ENCODE data around the gene SF3B3. TPM values are rescaled to one million over a fixed set of nuclear protein-coding genes. Genes with fewer than 3 reads are reported as not detected.

Gene SF3B3
- total RNA-seq, 1 experiment from 2014 or later = 187 TPM

GRCh38 chr16:70572926-70573270, 49.3 kb downstream of the SF3B3 start:
- Histone ChIP-seq H3K4me2 (ENCODE audit: low read depth, low read length, poor library complexity, severe bottlenecking) (no peak overlapping the region), H3K9me2 (replicated peaks; ENCODE audit: insufficient read depth, low read length) (no peaks in the 10 kb centered on the region), H3K36me3 (ENCODE audit: insufficient read depth, low read length) (peaks cover 66% of the 10 kb centered on the region), H3K9ac (ENCODE audit: low read length) (no peak overlapping the region), H3K27ac (ENCODE audit: low read length) (no peak overlapping the region), H3K79me2 (ENCODE audit: low read length) (no peaks in the 10 kb centered on the region), H3K4me3 (ENCODE audit: low read length) (no peak overlapping the region), H4K20me1 (ENCODE audit: insufficient read depth, low read depth, low read length) (peaks cover 34% of the 10 kb centered on the region), H3K27me3 (ENCODE audit: low read length) (no peaks in the 10 kb centered on the region), H3K9me3 (ENCODE audit: low read length) (no peaks in the 10 kb centered on the region), H2AFZ (ENCODE audit: low read length) (no peak overlapping the region), H3K4me1 (ENCODE audit: low read length) (no peaks in the 10 kb centered on the region)
- DNase-seq = no peak

GRCh38 chr16:70573451-70574121, 50.0 kb downstream of the SF3B3 start:
- Histone ChIP-seq H3K9me2 (replicated peaks; ENCODE audit: insufficient read depth, low read length) (no peaks in the 10 kb centered on the region), H3K4me3 (ENCODE audit: low read length) (no peak overlapping the region), H4K20me1 (ENCODE audit: insufficient read depth, low read depth, low read length) (peaks cover 33% of the 10 kb centered on the region), H3K79me2 (ENCODE audit: low read length) (no peaks in the 10 kb centered on the region), H2AFZ (ENCODE audit: low read length) (no peak overlapping the region), H3K4me2 (ENCODE audit: low read depth, low read length, poor library complexity, severe bottlenecking) (no peak overlapping the region), H3K27ac (ENCODE audit: low read length) (no peak overlapping the region), H3K9me3 (ENCODE audit: low read length) (no peaks in the 10 kb centered on the region), H3K27me3 (ENCODE audit: low read length) (no peaks in the 10 kb centered on the region), H3K36me3 (ENCODE audit: insufficient read depth, low read length) (peaks cover 59% of the 10 kb centered on the region), H3K4me1 (ENCODE audit: low read length) (no peaks in the 10 kb centered on the region), H3K9ac (ENCODE audit: low read length) (no peak overlapping the region)
- no peak for DNase-seq

GRCh38 chr16:70574595-70575271, 51.1 kb downstream of the SF3B3 start:
- no peak overlapping the region for H3K9ac ChIP-seq (ENCODE audit: low read length)
- no peaks in the 10 kb centered on the region for H3K79me2 ChIP-seq (ENCODE audit: low read length)
- no peak overlapping the region for H3K4me2 ChIP-seq (ENCODE audit: low read depth, low read length, poor library complexity, severe bottlenecking)
- no peaks in the 10 kb centered on the region for H3K4me1 ChIP-seq (ENCODE audit: low read length)
- no peak overlapping the region for H2AFZ ChIP-seq (ENCODE audit: low read length)
- H3K27me3 ChIP-seq (ENCODE audit: low read length) = no peaks in the 10 kb centered on the region
- H3K36me3 ChIP-seq (ENCODE audit: insufficient read depth, low read length) = peaks cover 47% of the 10 kb centered on the region
- no peak overlapping the region for H3K4me3 ChIP-seq (ENCODE audit: low read length)
- no peaks in the 10 kb centered on the region for H3K9me3 ChIP-seq (ENCODE audit: low read length)
- no peak overlapping the region for H3K27ac ChIP-seq (ENCODE audit: low read length)
- peaks cover 33% of the 10 kb centered on the region for H4K20me1 ChIP-seq (ENCODE audit: insufficient read depth, low read depth, low read length)
- DNase-seq = no peak
- H3K9me2 ChIP-seq (replicated peaks; ENCODE audit: insufficient read depth, low read length) = no peaks in the 10 kb centered on the region

GRCh38 chr16:70575376-70575775, 51.8 kb downstream of the SF3B3 start:
- H3K9ac ChIP-seq (ENCODE audit: low read length) = no peak overlapping the region
- H3K27ac ChIP-seq (ENCODE audit: low read length) = no peak overlapping the region
- H4K20me1 ChIP-seq (ENCODE audit: insufficient read depth, low read depth, low read length) = peaks cover 33% of the 10 kb centered on the region
- H3K9me2 ChIP-seq (replicated peaks; ENCODE audit: insufficient read depth, low read length) = no peaks in the 10 kb centered on the region
- H3K36me3 ChIP-seq (ENCODE audit: insufficient read depth, low read length) = peaks cover 43% of the 10 kb centered on the region
- H3K9me3 ChIP-seq (ENCODE audit: low read length) = no peaks in the 10 kb centered on the region
- DNase-seq = no peak
- no peaks in the 10 kb centered on the region for H3K4me1 ChIP-seq (ENCODE audit: low read length)
- H2AFZ ChIP-seq (ENCODE audit: low read length) = no peak overlapping the region
- H3K4me3 ChIP-seq (ENCODE audit: low read length) = no peak overlapping the region
- no peak overlapping the region for H3K4me2 ChIP-seq (ENCODE audit: low read depth, low read length, poor library complexity, severe bottlenecking)
- H3K27me3 ChIP-seq (ENCODE audit: low read length) = no peaks in the 10 kb centered on the region
- no peaks in the 10 kb centered on the region for H3K79me2 ChIP-seq (ENCODE audit: low read length)

- H3K27ac ChIP-seq (ENCODE audit: low read length) = no peak overlapping the region
- H3K36me3 ChIP-seq (ENCODE audit: insufficient read depth, low read length) = peaks cover 31% of the 10 kb centered on the region
- no peaks in the 10 kb centered on the region for H3K4me1 ChIP-seq (ENCODE audit: low read length)
- H3K9ac ChIP-seq (ENCODE audit: low read length) = no peak overlapping the region
- H3K79me2 ChIP-seq (ENCODE audit: low read length) = no peaks in the 10 kb centered on the region
- no peaks in the 10 kb centered on the region for H3K27me3 ChIP-seq (ENCODE audit: low read length)
- H3K9me2 ChIP-seq (replicated peaks; ENCODE audit: insufficient read depth, low read length) = no peaks in the 10 kb centered on the region
- H2AFZ ChIP-seq (ENCODE audit: low read length) = no peak overlapping the region
- no peak overlapping the region for H3K4me3 ChIP-seq (ENCODE audit: low read length)
- no peak overlapping the region for H3K4me2 ChIP-seq (ENCODE audit: low read depth, low read length, poor library complexity, severe bottlenecking)
- H4K20me1 ChIP-seq (ENCODE audit: insufficient read depth, low read depth, low read length) = peaks cover 27% of the 10 kb centered on the region
- peak; percentile 53 for DNase-seq
- H3K9me3 ChIP-seq (ENCODE audit: low read length) = no peaks in the 10 kb centered on the region
Observed at GRCh38 chr16:70576431-70577255, 53.0 kb downstream of the SF3B3 start.

GRCh38 chr16:70577256-70577698, 53.7 kb downstream of the SF3B3 start:
- H2AFZ ChIP-seq (ENCODE audit: low read length) = no peak overlapping the region
- no peaks in the 10 kb centered on the region for H3K4me1 ChIP-seq (ENCODE audit: low read length)
- H3K9me3 ChIP-seq (ENCODE audit: low read length) = no peaks in the 10 kb centered on the region
- H3K4me3 ChIP-seq (ENCODE audit: low read length) = no peak overlapping the region
- H3K79me2 ChIP-seq (ENCODE audit: low read length) = no peaks in the 10 kb centered on the region
- no peak overlapping the region for H3K4me2 ChIP-seq (ENCODE audit: low read depth, low read length, poor library complexity, severe bottlenecking)
- peaks cover 21% of the 10 kb centered on the region for H4K20me1 ChIP-seq (ENCODE audit: insufficient read depth, low read depth, low read length)
- H3K9me2 ChIP-seq (replicated peaks; ENCODE audit: insufficient read depth, low read length) = no peaks in the 10 kb centered on the region
- H3K27ac ChIP-seq (ENCODE audit: low read length) = no peak overlapping the region
- no peaks in the 10 kb centered on the region for H3K27me3 ChIP-seq (ENCODE audit: low read length)
- peaks cover 25% of the 10 kb centered on the region for H3K36me3 ChIP-seq (ENCODE audit: insufficient read depth, low read length)
- H3K9ac ChIP-seq (ENCODE audit: low read length) = no peak overlapping the region
- peak; percentile 45 for DNase-seq

GRCh38 chr16:70578035-70578434, 54.4 kb downstream of the SF3B3 start:
- H3K4me2 ChIP-seq (ENCODE audit: low read depth, low read length, poor library complexity, severe bottlenecking) = no peak overlapping the region
- no peak overlapping the region for H3K4me3 ChIP-seq (ENCODE audit: low read length)
- H3K4me1 ChIP-seq (ENCODE audit: low read length) = no peaks in the 10 kb centered on the region
- no peak overlapping the region for H2AFZ ChIP-seq (ENCODE audit: low read length)
- no peaks in the 10 kb centered on the region for H3K79me2 ChIP-seq (ENCODE audit: low read length)
- DNase-seq = peak; percentile 46
- no peaks in the 10 kb centered on the region for H3K9me2 ChIP-seq (replicated peaks; ENCODE audit: insufficient read depth, low read length)
- H3K27me3 ChIP-seq (ENCODE audit: low read length) = no peaks in the 10 kb centered on the region
- H3K27ac ChIP-seq (ENCODE audit: low read length) = no peak overlapping the region
- peaks cover 13% of the 10 kb centered on the region for H4K20me1 ChIP-seq (ENCODE audit: insufficient read depth, low read depth, low read length)
- H3K36me3 ChIP-seq (ENCODE audit: insufficient read depth, low read length) = peaks cover 17% of the 10 kb centered on the region; the same call in 1 of the 2 replicates
- H3K9me3 ChIP-seq (ENCODE audit: low read length) = no peaks in the 10 kb centered on the region
- no peak overlapping the region for H3K9ac ChIP-seq (ENCODE audit: low read length)

GRCh38 chr16:70579248-70579647, 55.6 kb downstream of the SF3B3 start:
- peaks cover 6% of the 10 kb centered on the region; the same call in 1 of the 2 replicates for H3K36me3 ChIP-seq (ENCODE audit: insufficient read depth, low read length)
- no peaks in the 10 kb centered on the region for H3K79me2 ChIP-seq (ENCODE audit: low read length)
- no peak overlapping the region for H3K9ac ChIP-seq (ENCODE audit: low read length)
- no peaks in the 10 kb centered on the region for H3K9me3 ChIP-seq (ENCODE audit: low read length)
- no peaks in the 10 kb centered on the region for H3K27me3 ChIP-seq (ENCODE audit: low read length)
- no peak overlapping the region for H3K27ac ChIP-seq (ENCODE audit: low read length)
- no peak overlapping the region for H3K4me3 ChIP-seq (ENCODE audit: low read length)
- H4K20me1 ChIP-seq (ENCODE audit: insufficient read depth, low read depth, low read length) = peaks cover 6% of the 10 kb centered on the region; the same call in 1 of the 2 replicates
- no peak overlapping the region for H3K4me2 ChIP-seq (ENCODE audit: low read depth, low read length, poor library complexity, severe bottlenecking)
- no peak for DNase-seq
- no peaks in the 10 kb centered on the region for H3K9me2 ChIP-seq (replicated peaks; ENCODE audit: insufficient read depth, low read length)
- H3K4me1 ChIP-seq (ENCODE audit: low read length) = no peaks in the 10 kb centered on the region
- H2AFZ ChIP-seq (ENCODE audit: low read length) = no peak overlapping the region
